Ascending aorta (tissue), 2 donors: ENCODE data around the gene KIAA1549. TPM values are rescaled to one million over a fixed set of nuclear protein-coding genes. Genes with fewer than 3 reads are reported as not detected.

Source experiments
- DNase-seq, 2 donors: peaks; one replicate each; pipeline ENCODE4 v3.0.0-alpha.2; 2019; ENCODE audit warnings: low spot score in 2 of 2
- H3K27ac ChIP-seq, 2 donors: fragments of 200-600 bp; sonication (generic); one replicate each; pipeline ENCODE4 v1.5.1; 2016 to 2017; ENCODE audit warnings: mild to moderate bottlenecking in 1 of 2
- H3K27me3 ChIP-seq: fragments of 200-600 bp; sonication (generic); one replicate; pipeline ENCODE4 v1.5.1; 2017
- H3K36me3 ChIP-seq, 2 donors: fragments of 200-600 bp; sonication (generic); one replicate each; pipeline ENCODE4 v1.5.1; 2016
- H3K4me1 ChIP-seq, 2 donors: fragments of 200-600 bp; sonication (generic); one replicate each; pipeline ENCODE4 v1.5.1; 2016 to 2017; ENCODE audit warnings: mild to moderate bottlenecking in 1 of 2
- H3K4me3 ChIP-seq, 2 donors: fragments of 200-600 bp; sonication (generic); one replicate each; pipeline ENCODE4 v1.5.1; 2016 to 2017; ENCODE audit warnings: mild to moderate bottlenecking in 1 of 2
- H3K9me3 ChIP-seq, 2 donors: fragments of 200-600 bp; sonication (generic); one replicate each; pipeline ENCODE4 v1.5.1; 2016
- CTCF ChIP-seq, 3 experiments: fragments of 200-600 bp in 2 of 3; fragments of 450-650 bp in 1 of 3; sonication (generic) in 2 of 3; IDR thresholded peaks; one replicate each; pipeline ENCODE4 v1.5.1; 2016 to 2019; ENCODE audit warnings: antibody characterized with exemption in 3 of 3, mild to moderate bottlenecking in 1 of 3, moderate library complexity in 1 of 3
- intact Hi-C: fragments of 100-400 bp; cut with DNase I; formaldehyde crosslinking; loops from one replicate; pipeline ENCODE4 v1.15.1; 2023
- total RNA-seq: library from RNA; depleted of rRNA; stranded (reverse); fragments of >200 nt; gene quantifications from one replicate; pipeline ENCODE4 v1.1.0, GENCODE V29; 2016

Gene KIAA1549
- total RNA-seq, 1 donor from 2014 or later: 0.11 TPM

- Histone ChIP-seq H3K27me3 (no peaks in the 10 kb centered on the region), H3K36me3 (no peaks in the 10 kb centered on the region), H3K9me3 (no peaks in the 10 kb centered on the region), H3K27ac (no peak overlapping the region), H3K4me3 (no peak overlapping the region), H3K4me1 (no peaks in the 10 kb centered on the region)
- DNase-seq: no peak
- no peak for TF ChIP-seq CTCF (IDR thresholded peaks at IDR 0.05)
- intact Hi-C loops: no loop called here
Measured at GRCh38 chr7:138903186-138903820, 77.9 kb downstream of the KIAA1549 start.

GRCh38 chr7:138902161-138902560 is 79.0 kb downstream of the KIAA1549 start:
- intact Hi-C loops: no loop called here
- TF ChIP-seq CTCF (IDR thresholded peaks at IDR 0.05): no peak
- no peaks in the 10 kb centered on the region for H3K4me1 ChIP-seq

GRCh38 chr7:138900035-138900828 is 81.0 kb downstream of the KIAA1549 start:
- H3K27me3 ChIP-seq: no peaks in the 10 kb centered on the region
- H3K4me3 ChIP-seq: no peak overlapping the region
- H3K4me1 ChIP-seq: no peaks in the 10 kb centered on the region
- DNase-seq: no peak
- TF ChIP-seq CTCF (IDR thresholded peaks at IDR 0.05): no peak
- H3K27ac ChIP-seq: no peak overlapping the region
- H3K9me3 ChIP-seq: no peaks in the 10 kb centered on the region
- H3K36me3 ChIP-seq: no peaks in the 10 kb centered on the region
- intact Hi-C loops: no loop called here

More at GRCh38 chr7:138902161-138902560, 79.0 kb downstream of the KIAA1549 start:
- no peak for DNase-seq
- H3K36me3 ChIP-seq: no peaks in the 10 kb centered on the region
- H3K9me3 ChIP-seq: no peaks in the 10 kb centered on the region
- H3K4me3 ChIP-seq: no peak overlapping the region
- H3K27me3 ChIP-seq: no peaks in the 10 kb centered on the region
- no peak overlapping the region for H3K27ac ChIP-seq

GRCh38 chr7:138898802-138899201 is 82.4 kb downstream of the KIAA1549 start:
- no peak for DNase-seq
- no peak overlapping the region for H3K27ac ChIP-seq

GRCh38 chr7:138898255-138898654 is 82.9 kb downstream of the KIAA1549 start:
- H3K27me3 ChIP-seq: no peaks in the 10 kb centered on the region
- no peaks in the 10 kb centered on the region for H3K9me3 ChIP-seq
- H3K4me3 ChIP-seq: no peak overlapping the region
- intact Hi-C loops: no loop called here
- no peaks in the 10 kb centered on the region for H3K36me3 ChIP-seq
- no peaks in the 10 kb centered on the region for H3K4me1 ChIP-seq
- no peak for DNase-seq
- no peak overlapping the region for H3K27ac ChIP-seq
- no peak for TF ChIP-seq CTCF (IDR thresholded peaks at IDR 0.05)

More at GRCh38 chr7:138898802-138899201, 82.4 kb downstream of the KIAA1549 start:
- intact Hi-C loops: no loop called here
- no peak for TF ChIP-seq CTCF (IDR thresholded peaks at IDR 0.05)
- no peak overlapping the region for H3K4me3 ChIP-seq
- no peaks in the 10 kb centered on the region for H3K9me3 ChIP-seq
- H3K36me3 ChIP-seq: no peaks in the 10 kb centered on the region
- H3K4me1 ChIP-seq: no peaks in the 10 kb centered on the region
- H3K27me3 ChIP-seq: no peaks in the 10 kb centered on the region
